ENCODE results near the gene TEX19.

DNA sequence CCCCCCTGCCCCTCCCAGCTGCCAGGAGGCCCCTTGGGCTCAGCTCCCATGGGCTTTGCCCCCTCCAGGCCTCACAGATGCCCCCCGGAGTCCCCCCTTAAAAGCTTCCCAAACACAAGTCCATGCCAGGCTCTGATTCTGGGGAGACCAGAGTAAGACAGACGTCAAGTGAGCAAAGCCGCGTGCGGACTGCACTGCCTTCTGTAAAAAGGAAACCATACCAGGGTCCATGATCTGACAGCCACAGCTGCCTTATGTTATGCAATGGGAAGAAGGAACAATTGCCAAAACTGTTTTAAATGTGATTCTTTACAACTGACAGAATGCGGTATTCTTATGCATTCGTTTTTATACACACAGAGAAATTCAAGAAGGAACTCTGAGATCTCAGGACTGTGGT, 41.2 kb downstream of the TEX19 start:
- TF ChIP-seq, protein P1, sequence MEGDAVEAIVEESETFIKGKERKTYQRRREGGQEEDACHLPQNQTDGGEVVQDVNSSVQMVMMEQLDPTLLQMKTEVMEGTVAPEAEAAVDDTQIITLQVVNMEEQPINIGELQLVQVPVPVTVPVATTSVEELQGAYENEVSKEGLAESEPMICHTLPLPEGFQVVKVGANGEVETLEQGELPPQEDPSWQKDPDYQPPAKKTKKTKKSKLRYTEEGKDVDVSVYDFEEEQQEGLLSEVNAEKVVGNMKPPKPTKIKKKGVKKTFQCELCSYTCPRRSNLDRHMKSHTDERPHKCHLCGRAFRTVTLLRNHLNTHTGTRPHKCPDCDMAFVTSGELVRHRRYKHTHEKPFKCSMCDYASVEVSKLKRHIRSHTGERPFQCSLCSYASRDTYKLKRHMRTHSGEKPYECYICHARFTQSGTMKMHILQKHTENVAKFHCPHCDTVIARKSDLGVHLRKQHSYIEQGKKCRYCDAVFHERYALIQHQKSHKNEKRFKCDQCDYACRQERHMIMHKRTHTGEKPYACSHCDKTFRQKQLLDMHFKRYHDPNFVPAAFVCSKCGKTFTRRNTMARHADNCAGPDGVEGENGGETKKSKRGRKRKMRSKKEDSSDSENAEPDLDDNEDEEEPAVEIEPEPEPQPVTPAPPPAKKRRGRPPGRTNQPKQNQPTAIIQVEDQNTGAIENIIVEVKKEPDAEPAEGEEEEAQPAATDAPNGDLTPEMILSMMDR (IDR thresholded peaks at IDR 0.05) = no peak
- TF ChIP-seq POLR2A (IDR thresholded peaks at IDR 0.05) = no peak
- TF ChIP-seq POLR2AphosphoS5 (IDR thresholded peaks at IDR 0.05) = no peak

Measured in prostate gland (tissue), 2 donors.